ENCODE results near the gene RTCA. TPM values are rescaled to one million over a fixed set of nuclear protein-coding genes. Genes with fewer than 3 reads are reported as not detected.

Gene RTCA
- total and polyA plus RNA-seq, 4 donors, result 11.2 to 18.9 (median 15.1) TPM

DNA sequence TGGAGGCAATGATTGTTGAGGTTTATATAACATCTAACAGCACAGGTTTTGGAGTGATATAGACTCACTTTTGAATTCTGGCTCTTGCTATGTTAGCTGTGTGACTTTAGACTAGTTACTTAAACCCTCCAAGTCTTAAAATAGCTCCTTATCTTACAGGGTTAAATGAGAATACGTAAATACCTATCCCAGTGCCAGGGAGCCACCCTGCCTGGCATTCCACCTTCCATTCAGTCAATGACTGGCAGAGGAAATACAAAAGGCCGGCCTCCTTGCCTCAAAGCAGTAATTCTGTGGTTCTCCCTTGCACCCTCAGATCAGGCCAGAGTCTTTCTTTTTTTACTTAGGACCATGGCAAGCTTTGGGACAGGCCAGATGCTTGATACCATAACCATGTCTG, 48.2 kb upstream of the RTCA start:
- Histone ChIP-seq H3K4me1 (ENCODE audit: control insufficient read depth in 4 of 4, insufficient read depth in 4 of 4, low read length in 3 of 4) (peaks cover 0 to 3% (median 0%) of the 10 kb centered on the region in 4 donors), H3K27me3 (ENCODE audit: control insufficient read depth in 4 of 4, insufficient read depth in 4 of 4, low read length in 3 of 4) (no peaks in the 10 kb centered on the region), H3K9ac (ENCODE audit: low read depth in 1 of 2, low read length in 2 of 2) (no peak overlapping the region), H3K36me3 (ENCODE audit: control insufficient read depth in 4 of 4, insufficient read depth in 3 of 4, low read depth in 1 of 4, low read length in 3 of 4) (peaks cover 5 to 31% (median 23%) of the 10 kb centered on the region in 4 donors), H3K27ac (ENCODE audit: low read depth in 1 of 2, low read length in 2 of 2) (no peak overlapping the region), H3K9me3 (ENCODE audit: control insufficient read depth in 4 of 4, low read length in 3 of 4) (no peaks in the 10 kb centered on the region), H3K4me3 (ENCODE audit: low read depth in 1 of 3, low read length in 3 of 3) (no peak overlapping the region)
- WGBS, result 90% methylated on average over 2 of the region's 2 CpGs
- TF ChIP-seq RAD21 (IDR thresholded peaks at IDR 0.05), result no peak
- TF ChIP-seq, protein P1, sequence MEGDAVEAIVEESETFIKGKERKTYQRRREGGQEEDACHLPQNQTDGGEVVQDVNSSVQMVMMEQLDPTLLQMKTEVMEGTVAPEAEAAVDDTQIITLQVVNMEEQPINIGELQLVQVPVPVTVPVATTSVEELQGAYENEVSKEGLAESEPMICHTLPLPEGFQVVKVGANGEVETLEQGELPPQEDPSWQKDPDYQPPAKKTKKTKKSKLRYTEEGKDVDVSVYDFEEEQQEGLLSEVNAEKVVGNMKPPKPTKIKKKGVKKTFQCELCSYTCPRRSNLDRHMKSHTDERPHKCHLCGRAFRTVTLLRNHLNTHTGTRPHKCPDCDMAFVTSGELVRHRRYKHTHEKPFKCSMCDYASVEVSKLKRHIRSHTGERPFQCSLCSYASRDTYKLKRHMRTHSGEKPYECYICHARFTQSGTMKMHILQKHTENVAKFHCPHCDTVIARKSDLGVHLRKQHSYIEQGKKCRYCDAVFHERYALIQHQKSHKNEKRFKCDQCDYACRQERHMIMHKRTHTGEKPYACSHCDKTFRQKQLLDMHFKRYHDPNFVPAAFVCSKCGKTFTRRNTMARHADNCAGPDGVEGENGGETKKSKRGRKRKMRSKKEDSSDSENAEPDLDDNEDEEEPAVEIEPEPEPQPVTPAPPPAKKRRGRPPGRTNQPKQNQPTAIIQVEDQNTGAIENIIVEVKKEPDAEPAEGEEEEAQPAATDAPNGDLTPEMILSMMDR (IDR thresholded peaks at IDR 0.05; ENCODE audit: low read depth, low read length, missing input control), result no peak
- TF ChIP-seq GABPA (IDR thresholded peaks at IDR 0.05 in 1 of 2, conservative IDR thresholded peaks at IDR 0.05 in 1 of 2), result no peak
- TF ChIP-seq, protein P2, sequence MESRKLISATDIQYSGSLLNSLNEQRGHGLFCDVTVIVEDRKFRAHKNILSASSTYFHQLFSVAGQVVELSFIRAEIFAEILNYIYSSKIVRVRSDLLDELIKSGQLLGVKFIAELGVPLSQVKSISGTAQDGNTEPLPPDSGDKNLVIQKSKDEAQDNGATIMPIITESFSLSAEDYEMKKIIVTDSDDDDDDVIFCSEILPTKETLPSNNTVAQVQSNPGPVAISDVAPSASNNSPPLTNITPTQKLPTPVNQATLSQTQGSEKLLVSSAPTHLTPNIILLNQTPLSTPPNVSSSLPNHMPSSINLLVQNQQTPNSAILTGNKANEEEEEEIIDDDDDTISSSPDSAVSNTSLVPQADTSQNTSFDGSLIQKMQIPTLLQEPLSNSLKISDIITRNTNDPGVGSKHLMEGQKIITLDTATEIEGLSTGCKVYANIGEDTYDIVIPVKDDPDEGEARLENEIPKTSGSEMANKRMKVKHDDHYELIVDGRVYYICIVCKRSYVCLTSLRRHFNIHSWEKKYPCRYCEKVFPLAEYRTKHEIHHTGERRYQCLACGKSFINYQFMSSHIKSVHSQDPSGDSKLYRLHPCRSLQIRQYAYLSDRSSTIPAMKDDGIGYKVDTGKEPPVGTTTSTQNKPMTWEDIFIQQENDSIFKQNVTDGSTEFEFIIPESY (IDR thresholded peaks at IDR 0.05), result no peak
- TF ChIP-seq HNF4G (IDR thresholded peaks at IDR 0.05), result no peak
- TF ChIP-seq, protein P3, sequence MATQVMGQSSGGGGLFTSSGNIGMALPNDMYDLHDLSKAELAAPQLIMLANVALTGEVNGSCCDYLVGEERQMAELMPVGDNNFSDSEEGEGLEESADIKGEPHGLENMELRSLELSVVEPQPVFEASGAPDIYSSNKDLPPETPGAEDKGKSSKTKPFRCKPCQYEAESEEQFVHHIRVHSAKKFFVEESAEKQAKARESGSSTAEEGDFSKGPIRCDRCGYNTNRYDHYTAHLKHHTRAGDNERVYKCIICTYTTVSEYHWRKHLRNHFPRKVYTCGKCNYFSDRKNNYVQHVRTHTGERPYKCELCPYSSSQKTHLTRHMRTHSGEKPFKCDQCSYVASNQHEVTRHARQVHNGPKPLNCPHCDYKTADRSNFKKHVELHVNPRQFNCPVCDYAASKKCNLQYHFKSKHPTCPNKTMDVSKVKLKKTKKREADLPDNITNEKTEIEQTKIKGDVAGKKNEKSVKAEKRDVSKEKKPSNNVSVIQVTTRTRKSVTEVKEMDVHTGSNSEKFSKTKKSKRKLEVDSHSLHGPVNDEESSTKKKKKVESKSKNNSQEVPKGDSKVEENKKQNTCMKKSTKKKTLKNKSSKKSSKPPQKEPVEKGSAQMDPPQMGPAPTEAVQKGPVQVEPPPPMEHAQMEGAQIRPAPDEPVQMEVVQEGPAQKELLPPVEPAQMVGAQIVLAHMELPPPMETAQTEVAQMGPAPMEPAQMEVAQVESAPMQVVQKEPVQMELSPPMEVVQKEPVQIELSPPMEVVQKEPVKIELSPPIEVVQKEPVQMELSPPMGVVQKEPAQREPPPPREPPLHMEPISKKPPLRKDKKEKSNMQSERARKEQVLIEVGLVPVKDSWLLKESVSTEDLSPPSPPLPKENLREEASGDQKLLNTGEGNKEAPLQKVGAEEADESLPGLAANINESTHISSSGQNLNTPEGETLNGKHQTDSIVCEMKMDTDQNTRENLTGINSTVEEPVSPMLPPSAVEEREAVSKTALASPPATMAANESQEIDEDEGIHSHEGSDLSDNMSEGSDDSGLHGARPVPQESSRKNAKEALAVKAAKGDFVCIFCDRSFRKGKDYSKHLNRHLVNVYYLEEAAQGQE (IDR thresholded peaks at IDR 0.05), result no peak
- TF ChIP-seq JUND (IDR thresholded peaks at IDR 0.05), result no peak
- no peak for TF ChIP-seq YY1 (IDR thresholded peaks at IDR 0.05)
- TF ChIP-seq NR2F2 (IDR thresholded peaks at IDR 0.05), result no peak
- TF ChIP-seq HNF4A (conservative IDR thresholded peaks at IDR 0.05), result no peak
- TF ChIP-seq MAX (IDR thresholded peaks at IDR 0.05), result no peak
- no peak for TF ChIP-seq RXRA (IDR thresholded peaks at IDR 0.05)
- no peak for TF ChIP-seq SP1 (IDR thresholded peaks at IDR 0.05)
- TF ChIP-seq TAF1 (conservative IDR thresholded peaks at IDR 0.05), result no peak
- no peak for TF ChIP-seq FOXA2 (IDR thresholded peaks at IDR 0.05)
- no peak for DNase-seq (ENCODE audit: low spot score)

- Histone ChIP-seq H3K9me3 (ENCODE audit: control insufficient read depth in 4 of 4, low read length in 3 of 4) (no peaks in the 10 kb centered on the region), H3K27me3 (ENCODE audit: control insufficient read depth in 4 of 4, insufficient read depth in 4 of 4, low read length in 3 of 4) (no peaks in the 10 kb centered on the region), H3K36me3 (ENCODE audit: control insufficient read depth in 4 of 4, insufficient read depth in 3 of 4, low read depth in 1 of 4, low read length in 3 of 4) (peaks cover 3 to 28% (median 17%) of the 10 kb centered on the region in 4 donors), H3K27ac (ENCODE audit: low read depth in 1 of 2, low read length in 2 of 2) (no peak overlapping the region), H3K4me3 (ENCODE audit: low read depth in 1 of 3, low read length in 3 of 3) (no peak overlapping the region), H3K9ac (ENCODE audit: low read depth in 1 of 2, low read length in 2 of 2) (no peak overlapping the region), H3K4me1 (ENCODE audit: control insufficient read depth in 4 of 4, insufficient read depth in 4 of 4, low read length in 3 of 4) (peaks cover 0 to 3% (median 0%) of the 10 kb centered on the region in 4 donors)
- TF ChIP-seq JUND (IDR thresholded peaks at IDR 0.05) (no peak), SP1 (IDR thresholded peaks at IDR 0.05) (no peak), HNF4G (IDR thresholded peaks at IDR 0.05) (no peak), HNF4A (conservative IDR thresholded peaks at IDR 0.05) (no peak), NR2F2 (IDR thresholded peaks at IDR 0.05) (no peak), RXRA (IDR thresholded peaks at IDR 0.05) (no peak), TAF1 (conservative IDR thresholded peaks at IDR 0.05) (no peak), YY1 (IDR thresholded peaks at IDR 0.05) (no peak), FOXA2 (IDR thresholded peaks at IDR 0.05) (no peak), RAD21 (IDR thresholded peaks at IDR 0.05) (no peak), FOXA1 (IDR thresholded peaks at IDR 0.05) (no peak)
- TF ChIP-seq, protein P2 (IDR thresholded peaks at IDR 0.05), result no peak
- TF ChIP-seq, protein P4, sequence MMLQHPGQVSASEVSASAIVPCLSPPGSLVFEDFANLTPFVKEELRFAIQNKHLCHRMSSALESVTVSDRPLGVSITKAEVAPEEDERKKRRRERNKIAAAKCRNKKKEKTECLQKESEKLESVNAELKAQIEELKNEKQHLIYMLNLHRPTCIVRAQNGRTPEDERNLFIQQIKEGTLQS (IDR thresholded peaks at IDR 0.05), result no peak
- WGBS, result 74% methylated on average over 6 of the region's 6 CpGs
- DNase-seq (ENCODE audit: low spot score), result no peak
These were observed 46.6 kb upstream of the RTCA start for GRCh38 chr1:100219457-100219856.
